Trophoblast cell (in vitro differentiated cells and primary cell): ENCODE results near the gene PIPOX.

Experiments used
- DNase-seq, 2 donors: peaks; one replicate each; pipeline ENCODE4 v3.0.0-alpha.2; 2016
- H2AFZ ChIP-seq: 2 replicates; pipeline ENCODE4 v1.6.1; 2013; ENCODE audit warnings: low read length, moderate library complexity, mild to moderate bottlenecking; ENCODE audit not compliant: insufficient read depth, poor library complexity
- H2AK5ac ChIP-seq: 2 replicates; pipeline ENCODE4 v1.6.1; 2013; ENCODE audit warnings: mild to moderate bottlenecking, low read length
- H2BK120ac ChIP-seq: 2 replicates; pipeline ENCODE4 v1.6.1; 2013; ENCODE audit warnings: low read length, mild to moderate bottlenecking, moderate library complexity; ENCODE audit not compliant: insufficient read depth, poor library complexity
- H2BK12ac ChIP-seq: 2 replicates; pipeline ENCODE4 v1.6.1; 2013; ENCODE audit warnings: mild to moderate bottlenecking, low read length, moderate library complexity
- H2BK5ac ChIP-seq: 2 replicates; pipeline ENCODE4 v1.6.1; 2013; ENCODE audit warnings: low read length, low read depth, moderate library complexity, mild to moderate bottlenecking; ENCODE audit not compliant: poor library complexity
- H3K14ac ChIP-seq: 2 replicates; pipeline ENCODE4 v1.6.1; 2013; ENCODE audit warnings: mild to moderate bottlenecking, low read length
- H3K18ac ChIP-seq: 2 replicates; pipeline ENCODE4 v1.6.1; 2013; ENCODE audit warnings: mild to moderate bottlenecking, low read length
- H3K23ac ChIP-seq: 2 replicates; pipeline ENCODE4 v1.6.1; 2013; ENCODE audit warnings: low read length
- H3K27ac ChIP-seq: 2 replicates; pipeline ENCODE4 v1.5.1; 2013; ENCODE audit warnings: low read depth, mild to moderate bottlenecking, inconsistent platforms, low read length, moderate library complexity
- H3K27me3 ChIP-seq: 2 replicates; pipeline ENCODE4 v1.6.1; 2013; ENCODE audit warnings: inconsistent platforms, mild to moderate bottlenecking, low read length, moderate library complexity; ENCODE audit not compliant: insufficient read depth
- H3K36me3 ChIP-seq, 2 experiments: 1 replicate in 1 of 2; 2 replicates in 1 of 2; pipeline ENCODE4 v1.6.1; 2013; ENCODE audit warnings: low read length in 2 of 2, mild to moderate bottlenecking in 2 of 2, moderate library complexity in 1 of 2; ENCODE audit not compliant: insufficient read depth in 2 of 2, control insufficient read depth in 1 of 2
- H3K4ac ChIP-seq: 2 replicates; pipeline ENCODE4 v1.6.1; 2013; ENCODE audit warnings: low read depth, mild to moderate bottlenecking, low read length, moderate library complexity
- H3K4me1 ChIP-seq, 2 experiments: 1 replicate in 1 of 2; 2 replicates in 1 of 2; pipeline ENCODE4 v1.6.1; 2013; ENCODE audit warnings: low read length in 2 of 2, mild to moderate bottlenecking in 2 of 2, moderate library complexity in 1 of 2; ENCODE audit not compliant: insufficient read depth in 2 of 2, control insufficient read depth in 1 of 2
- H3K4me2 ChIP-seq: 2 replicates; pipeline ENCODE4 v1.6.1; 2013; ENCODE audit warnings: inconsistent platforms, mild to moderate bottlenecking, low read length, moderate library complexity
- H3K4me3 ChIP-seq: 2 replicates; pipeline ENCODE4 v1.5.1; 2013; ENCODE audit warnings: mild to moderate bottlenecking, low read depth, low read length, inconsistent platforms
- H3K79me1 ChIP-seq: one replicate; pipeline ENCODE4 v1.6.1; 2013; ENCODE audit warnings: low read length
- H3K79me2 ChIP-seq: 2 replicates; pipeline ENCODE4 v1.6.1; 2013; ENCODE audit warnings: low read length, mild to moderate bottlenecking; ENCODE audit not compliant: control insufficient read depth, insufficient read depth, poor library complexity
- H3K9ac ChIP-seq: 2 replicates; pipeline ENCODE4 v1.6.1; 2013; ENCODE audit warnings: mild to moderate bottlenecking, low read length
- H3K9me3 ChIP-seq: 2 replicates; pipeline ENCODE4 v1.6.1; 2013; ENCODE audit warnings: low read depth, mild to moderate bottlenecking, control low read depth, inconsistent platforms, low read length; ENCODE audit not compliant: insufficient read depth
- H4K12ac ChIP-seq: 2 replicates; pipeline ENCODE4 v1.6.1; 2013; ENCODE audit warnings: low read depth, mild to moderate bottlenecking, low read length, moderate library complexity
- H4K8ac ChIP-seq: 2 replicates; pipeline ENCODE4 v1.6.1; 2013; ENCODE audit warnings: low read depth, mild to moderate bottlenecking, low read length, moderate library complexity
- H4K91ac ChIP-seq: one replicate; pipeline ENCODE4 v1.6.1; 2013; ENCODE audit warnings: low read depth, mild to moderate bottlenecking, low read length, moderate library complexity
- WGBS: extraction: QIAGEN DNeasy Blood & Tissue Kit; methylation state at CpG from one replicate; pipeline ENCODE4 v1.1.7; 2013; ENCODE audit warnings: missing lambda C conversion rate; ENCODE audit not compliant: insufficient read length, insufficient coverage; ENCODE audit errors: extremely low coverage; 5-methylcytosine and 5-hydroxymethylcytosine counted together

PIPOX gene

GRCh38 chr17:29060475-29060874 is 17.5 kb downstream of the PIPOX start:
- Histone ChIP-seq H3K4me3 (no peak overlapping the region), H3K4me2 (no peak overlapping the region), H4K8ac (no peak overlapping the region), H2BK120ac (no peak overlapping the region), H3K79me1 (no peaks in the 10 kb centered on the region), H4K91ac (no peak overlapping the region), H2BK5ac (no peak overlapping the region), H2BK12ac (no peak overlapping the region), H3K4me1 (no peaks in the 10 kb centered on the region), H3K9me3 (no peaks in the 10 kb centered on the region), H3K23ac (no peak overlapping the region), H3K27ac (no peak overlapping the region), H3K14ac (no peak overlapping the region), H4K12ac (no peak overlapping the region), H3K18ac (no peak overlapping the region), H3K79me2 (no peaks in the 10 kb centered on the region), H3K9ac (peak overlapping the region; percentile 32), H3K27me3 (no peaks in the 10 kb centered on the region), H3K36me3 (no peaks in the 10 kb centered on the region), H2AFZ (no peak overlapping the region), H3K4ac (no peak overlapping the region), H2AK5ac (no peak overlapping the region)
- no peak for DNase-seq
- WGBS: no CpG with 5 or more reads among the region's 6 CpGs

GRCh38 chr17:29061036-29061435 is 18.1 kb downstream of the PIPOX start:
- H2BK12ac ChIP-seq: no peak overlapping the region
- no peak overlapping the region for H3K18ac ChIP-seq
- no peaks in the 10 kb centered on the region for H3K27me3 ChIP-seq
- no peak overlapping the region for H4K91ac ChIP-seq
- no peaks in the 10 kb centered on the region for H3K36me3 ChIP-seq
- no peak overlapping the region for H2AK5ac ChIP-seq
- no peaks in the 10 kb centered on the region for H3K79me2 ChIP-seq
- H4K12ac ChIP-seq: no peak overlapping the region
- no peak overlapping the region for H3K4ac ChIP-seq
- no peak overlapping the region for H3K4me3 ChIP-seq
- H3K9me3 ChIP-seq: no peaks in the 10 kb centered on the region
- no peaks in the 10 kb centered on the region for H3K4me1 ChIP-seq
- H3K9ac ChIP-seq: no peak overlapping the region
- no peak overlapping the region for H2AFZ ChIP-seq
- no CpG with 5 or more reads among the region's 8 CpGs for WGBS
- H3K14ac ChIP-seq: no peak overlapping the region
- no peak for DNase-seq
- no peak overlapping the region for H3K4me2 ChIP-seq
- no peak overlapping the region for H2BK120ac ChIP-seq
- H4K8ac ChIP-seq: no peak overlapping the region
- H2BK5ac ChIP-seq: no peak overlapping the region
- H3K23ac ChIP-seq: no peak overlapping the region
- no peaks in the 10 kb centered on the region for H3K79me1 ChIP-seq
- no peak overlapping the region for H3K27ac ChIP-seq

- Histone ChIP-seq H3K4me3 (no peak overlapping the region), H3K4me2 (no peak overlapping the region), H2BK120ac (no peak overlapping the region), H3K4ac (no peak overlapping the region), H4K12ac (no peak overlapping the region), H3K18ac (no peak overlapping the region), H2AK5ac (no peak overlapping the region), H3K36me3 (no peaks in the 10 kb centered on the region), H2AFZ (no peak overlapping the region), H3K79me1 (no peaks in the 10 kb centered on the region), H2BK12ac (no peak overlapping the region), H3K4me1 (no peaks in the 10 kb centered on the region), H3K9me3 (no peaks in the 10 kb centered on the region), H3K23ac (no peak overlapping the region), H3K9ac (no peak overlapping the region), H2BK5ac (no peak overlapping the region), H3K27me3 (no peaks in the 10 kb centered on the region), H3K27ac (no peak overlapping the region), H4K91ac (no peak overlapping the region), H3K79me2 (no peaks in the 10 kb centered on the region), H4K8ac (no peak overlapping the region), H3K14ac (no peak overlapping the region)
- no CpG with 5 or more reads among the region's 9 CpGs for WGBS
- no peak for DNase-seq
These were observed 19.3 kb downstream of the PIPOX start for GRCh38 chr17:29062215-29062614.

- Histone ChIP-seq H3K4me1 (no peaks in the 10 kb centered on the region), H3K18ac (no peak overlapping the region), H3K27ac (no peak overlapping the region), H3K36me3 (no peaks in the 10 kb centered on the region), H4K12ac (no peak overlapping the region), H3K79me2 (no peaks in the 10 kb centered on the region), H3K4ac (no peak overlapping the region), H3K14ac (no peak overlapping the region), H2AFZ (no peak overlapping the region), H4K91ac (no peak overlapping the region), H3K9me3 (no peaks in the 10 kb centered on the region), H4K8ac (no peak overlapping the region), H3K79me1 (no peaks in the 10 kb centered on the region), H2BK5ac (no peak overlapping the region), H2AK5ac (no peak overlapping the region), H3K23ac (no peak overlapping the region), H2BK120ac (no peak overlapping the region), H2BK12ac (no peak overlapping the region), H3K9ac (no peak overlapping the region), H3K4me3 (no peak overlapping the region), H3K4me2 (no peak overlapping the region), H3K27me3 (no peaks in the 10 kb centered on the region)
- DNase-seq: no peak
- no CpG with 5 or more reads among the region's 7 CpGs for WGBS
These were observed 21.1 kb downstream of the PIPOX start for GRCh38 chr17:29063992-29064391.
